ENCODE results near the gene TP53I13.

Gene TP53I13

DNA sequence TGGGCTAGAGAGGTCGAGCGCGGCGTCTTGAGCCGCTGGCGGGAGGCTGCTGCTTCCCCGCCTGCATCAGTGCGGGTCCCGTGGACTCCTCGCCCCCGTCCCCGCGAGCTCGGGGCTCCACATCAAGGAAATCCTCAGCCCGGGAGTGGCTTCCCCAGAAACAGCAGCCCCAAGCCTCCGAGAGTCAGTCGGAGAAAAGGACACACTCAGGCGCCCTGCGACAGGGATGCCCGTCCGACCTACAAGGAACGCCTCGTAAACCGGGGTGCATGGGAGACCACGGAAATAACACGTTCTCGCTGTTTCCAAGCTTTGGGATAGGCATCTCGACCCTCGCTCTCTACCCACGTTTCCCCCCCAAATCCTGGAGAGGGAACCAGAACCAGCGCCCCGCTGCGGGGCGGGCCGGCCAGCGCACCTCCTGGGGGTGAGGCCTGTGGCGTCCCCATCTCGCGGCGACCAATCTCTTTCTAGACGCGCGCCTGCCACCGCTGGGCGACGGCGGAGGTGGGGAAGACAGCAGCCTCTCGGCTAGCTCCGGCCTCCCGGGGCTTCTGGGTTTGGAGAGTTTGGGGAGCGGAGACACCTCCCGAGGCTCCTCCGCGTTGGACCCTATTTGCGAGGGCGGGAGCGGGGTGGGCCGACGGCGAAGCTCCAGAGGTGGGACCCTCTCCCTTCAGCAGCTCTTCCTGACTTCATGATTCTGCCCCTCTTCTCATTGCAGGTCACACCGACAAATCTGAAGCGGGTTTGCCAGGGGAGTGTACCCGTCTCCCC, 759 bp upstream of the TP53I13 start:
- peak; percentile 72 to 81 for DNase-seq

- no peak for DNase-seq
Measured at GRCh38 chr17:29569245-29569950, 897 bp downstream of the TP53I13 start.

- no peak for DNase-seq
Measured at GRCh38 chr17:29570521-29570920, 2.0 kb downstream of the TP53I13 start.

GRCh38 chr17:29571486-29571882, 3.0 kb downstream of the TP53I13 start:
- no peak for DNase-seq

GRCh38 chr17:29571883-29572681, 3.6 kb downstream of the TP53I13 start:
- no peak for DNase-seq

DNA sequence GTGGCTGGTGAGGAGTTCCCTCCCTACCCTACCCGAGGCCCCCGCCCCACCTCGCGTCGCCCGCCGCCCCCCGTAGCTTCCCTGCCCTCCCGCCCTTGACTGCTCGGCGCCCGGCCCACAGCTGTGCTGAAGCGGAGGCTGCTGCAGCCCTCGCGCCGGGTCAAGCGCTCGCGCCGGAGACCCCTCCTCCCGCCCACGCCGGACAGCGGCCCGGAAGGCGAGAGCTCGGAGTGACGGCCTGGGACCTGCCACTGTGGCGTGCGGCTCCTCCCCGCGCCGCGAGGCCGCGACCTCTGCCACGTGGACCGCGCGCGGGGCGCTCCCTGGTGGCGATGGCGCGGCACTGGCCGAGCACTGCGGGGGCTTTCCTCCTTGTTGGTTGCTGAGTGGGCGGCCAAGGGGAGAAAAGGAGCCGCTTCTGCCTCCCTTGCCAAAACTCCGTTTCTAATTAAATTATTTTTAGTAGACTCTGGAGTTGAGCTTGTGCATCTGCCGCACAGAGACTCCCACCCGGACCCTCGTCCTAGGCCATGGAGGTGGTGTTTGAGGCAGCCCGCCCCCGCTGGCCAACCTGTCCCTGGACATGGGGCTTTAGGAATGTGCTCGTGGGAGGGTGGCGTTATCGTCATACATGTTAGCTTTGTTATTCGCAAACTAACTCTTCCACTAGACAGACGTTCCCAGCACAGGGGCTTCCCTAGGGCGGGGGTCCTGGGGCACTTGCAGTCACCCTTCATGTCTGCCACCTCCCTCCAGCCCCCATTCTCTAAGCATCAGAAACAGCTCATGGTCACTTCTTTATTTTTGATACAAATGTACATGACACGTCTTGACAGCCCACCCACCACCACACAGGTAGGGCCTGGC, 4.4 kb downstream of the TP53I13 start:
- DNase-seq, result peak; percentile 53 to 56

DNA sequence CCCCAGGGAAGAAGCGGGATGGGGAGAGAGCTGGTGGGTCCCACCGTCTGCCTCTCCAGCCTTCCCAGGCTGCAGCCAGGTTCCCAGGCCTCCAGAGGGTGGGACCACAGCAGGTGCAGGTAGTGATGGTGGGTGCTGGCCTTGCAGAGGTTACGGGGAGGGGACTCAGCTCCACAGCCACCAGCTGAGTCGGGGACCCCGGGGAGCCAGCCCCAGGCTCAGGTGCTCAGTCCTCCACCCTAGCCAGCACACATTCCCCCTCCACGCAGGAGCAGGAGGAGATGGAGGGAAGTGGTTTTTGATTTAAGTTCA, 5.0 kb downstream of the TP53I13 start:
- DNase-seq, result no peak

GRCh38 chr17:29573871-29574731, 5.6 kb downstream of the TP53I13 start:
- no peak for DNase-seq

DNA sequence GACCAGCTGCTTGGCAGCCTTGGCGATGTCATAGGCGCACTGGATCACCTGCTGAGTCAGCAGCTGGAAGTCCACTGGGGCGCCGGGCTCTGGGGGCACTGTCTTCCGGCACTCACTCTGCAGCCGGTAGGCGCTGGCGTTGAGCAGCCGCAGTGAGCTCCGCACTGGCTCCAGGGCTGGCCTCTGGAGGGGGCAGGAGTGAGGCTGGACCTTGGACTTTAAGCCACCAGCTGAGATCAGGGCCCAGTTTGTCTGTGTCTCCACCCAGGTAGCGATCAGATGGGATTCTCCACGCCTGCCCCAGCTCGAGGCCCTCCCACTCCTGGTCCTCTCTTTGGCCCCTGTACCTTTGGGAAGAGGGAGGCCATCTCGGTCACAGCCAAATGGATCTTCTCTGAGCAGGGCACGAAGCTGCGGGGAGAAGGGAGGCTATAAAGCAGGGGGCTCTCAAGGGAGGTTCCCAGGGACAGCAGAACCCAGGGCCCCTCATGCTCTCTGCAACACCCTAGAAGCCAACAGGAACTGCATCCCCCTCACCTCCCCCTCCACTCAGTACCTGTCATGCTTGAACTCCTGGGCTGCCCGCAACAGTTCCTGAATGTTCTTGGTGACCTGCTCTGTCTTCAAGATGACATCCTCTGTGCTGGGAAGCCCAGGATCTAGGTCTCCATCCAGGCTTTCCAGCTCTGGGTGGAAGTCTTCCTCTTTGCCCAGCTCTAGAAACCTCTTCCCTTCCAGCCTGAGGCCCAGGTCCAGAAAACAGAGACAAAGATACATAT, 6.4 kb downstream of the TP53I13 start:
- DNase-seq, result no peak

- no peak for DNase-seq
Measured at GRCh38 chr17:29575511-29576213, 7.2 kb downstream of the TP53I13 start.

GRCh38 chr17:29576214-29577000, 7.9 kb downstream of the TP53I13 start:
- no peak for DNase-seq

GRCh38 chr17:29577001-29577370, 8.5 kb downstream of the TP53I13 start:
- no peak for DNase-seq

- DNase-seq, result no peak
Measured at GRCh38 chr17:29577385-29578211, 9.1 kb downstream of the TP53I13 start.

GRCh38 chr17:29578626-29579485, 10.4 kb downstream of the TP53I13 start:
- no peak for DNase-seq

- peak; percentile 90 to 92 for DNase-seq
Measured at GRCh38 chr17:29579866-29580771, 11.6 kb downstream of the TP53I13 start.

DNA sequence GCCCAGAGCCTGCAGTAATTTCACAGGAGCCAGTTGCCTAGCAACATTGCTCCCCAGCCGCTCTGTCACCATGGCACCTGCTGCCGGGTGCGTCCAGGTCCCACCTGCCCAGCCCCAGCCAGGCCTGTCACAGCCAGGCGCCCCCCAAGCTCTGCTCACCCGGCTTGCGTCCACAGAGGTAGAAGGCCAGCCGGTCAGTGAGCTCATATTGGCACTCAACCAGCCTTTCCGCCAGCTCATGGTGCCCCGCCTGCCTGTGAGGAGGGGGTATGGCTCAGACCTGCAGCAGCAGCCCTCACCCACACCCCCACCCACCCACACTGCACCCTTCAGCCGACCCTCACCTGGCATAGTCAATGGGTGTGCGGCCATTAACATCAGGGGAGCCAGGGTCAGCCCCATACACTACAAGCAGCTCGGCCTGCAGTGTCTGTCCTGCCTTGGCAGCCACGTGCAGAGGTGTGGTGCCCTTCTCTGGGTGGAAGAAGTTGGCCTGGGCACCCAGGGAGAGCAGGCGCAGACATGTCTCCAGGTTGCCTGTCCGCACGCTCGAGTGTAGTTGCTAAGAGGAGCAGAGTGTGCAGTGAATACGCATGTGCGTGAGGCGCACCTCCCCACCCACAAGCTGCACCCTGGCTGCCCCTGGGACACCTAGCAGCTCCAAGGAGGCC, 13.2 kb downstream of the TP53I13 start:
- no peak for DNase-seq

Data from CD4-positive, alpha-beta T cell treated with Interferon alpha-2 for 1 hour (primary cell).